ENCODE data around the gene RTEL1.
A peak's percentile ranks its signal among the peaks of the same experiment; 100 is the strongest.

- peak in 1 of 3 donors; percentile 53 for TF ChIP-seq CTCF (IDR thresholded peaks at IDR 0.05)
- TF ChIP-seq POLR2A (IDR thresholded peaks at IDR 0.05), result no peak
Observed at GRCh38 chr20:63627129-63627750, 30.9 kb upstream of the RTEL1 start.

Measured in lower leg skin (tissue), 3 donors.